GM18867 (cell line): ENCODE results near the gene GLI3.

Experiments used
- ATAC-seq: cut with Tn5 transposase; IDR thresholded peaks from one replicate; pipeline ENCODE4 v1.9.1; 2021; ENCODE audit warnings: mild to moderate bottlenecking, moderate library complexity; ENCODE audit not compliant: unreplicated experiment

GLI3 gene

GRCh38 chr7:42049761-42050160 is 187.2 kb downstream of the GLI3 start:
- ATAC-seq, result no peak

DNA sequence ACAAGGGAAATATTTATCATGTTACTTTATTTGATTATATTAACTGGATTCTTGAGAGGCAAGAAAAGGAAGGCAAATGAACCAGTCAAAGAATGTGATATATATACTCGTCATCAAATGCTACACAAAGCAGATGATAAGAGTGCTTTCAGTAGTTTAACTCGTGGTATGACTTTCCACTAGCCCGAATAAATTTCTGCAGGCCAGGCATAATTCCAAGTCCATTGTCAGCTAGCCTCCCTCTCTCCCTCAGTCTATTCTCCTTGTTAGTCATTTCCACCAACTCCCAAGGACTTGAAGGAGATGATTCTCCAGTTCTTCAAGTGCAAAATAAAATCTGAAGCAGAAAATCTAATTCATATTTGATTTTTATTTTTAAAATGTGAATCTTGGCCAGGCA is 190.5 kb downstream of the GLI3 start:
- ATAC-seq, result no peak

DNA sequence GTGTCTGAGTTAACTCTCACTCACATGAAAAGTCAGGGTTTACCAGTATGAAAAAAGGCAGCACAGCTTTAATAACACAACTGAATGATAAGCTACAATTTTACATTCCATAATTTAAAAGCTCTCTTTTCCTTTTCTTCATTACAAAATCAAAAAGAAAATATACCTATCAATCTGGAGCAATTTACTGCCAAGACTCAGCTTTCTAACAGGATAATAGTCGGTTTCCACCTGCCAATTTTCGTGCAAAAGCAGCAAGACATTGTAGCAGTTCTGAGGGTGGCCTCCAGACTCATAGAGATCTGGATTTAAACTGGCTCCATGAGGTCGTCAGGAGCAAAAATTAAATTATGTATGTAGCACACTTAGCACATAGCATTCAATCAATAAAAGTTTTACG is 191.0 kb downstream of the GLI3 start:
- ATAC-seq, result no peak

- ATAC-seq, result no peak
Measured at GRCh38 chr7:42039921-42040320, 197.1 kb downstream of the GLI3 start.

GRCh38 chr7:42035210-42035609 is 201.8 kb downstream of the GLI3 start:
- no peak for ATAC-seq

DNA sequence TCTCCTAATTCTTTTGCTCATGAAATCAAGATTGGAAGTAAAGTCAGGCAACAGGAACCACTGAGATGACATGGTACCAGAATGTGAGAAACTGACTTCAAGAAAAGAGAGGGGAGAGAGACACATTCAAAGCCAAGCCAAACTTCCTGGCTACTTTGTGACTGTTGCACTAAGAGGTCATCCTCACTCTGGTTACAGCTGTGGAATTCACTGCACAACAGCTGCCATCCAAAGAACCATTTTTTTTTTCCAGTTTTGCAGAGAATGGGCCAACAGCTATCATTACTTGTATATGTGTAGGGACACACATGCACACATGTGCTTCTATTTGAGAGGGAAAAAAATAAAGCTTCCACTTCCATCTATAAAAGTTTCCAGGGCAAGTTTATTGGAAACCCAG is 203.5 kb downstream of the GLI3 start:
- ATAC-seq, result no peak

DNA sequence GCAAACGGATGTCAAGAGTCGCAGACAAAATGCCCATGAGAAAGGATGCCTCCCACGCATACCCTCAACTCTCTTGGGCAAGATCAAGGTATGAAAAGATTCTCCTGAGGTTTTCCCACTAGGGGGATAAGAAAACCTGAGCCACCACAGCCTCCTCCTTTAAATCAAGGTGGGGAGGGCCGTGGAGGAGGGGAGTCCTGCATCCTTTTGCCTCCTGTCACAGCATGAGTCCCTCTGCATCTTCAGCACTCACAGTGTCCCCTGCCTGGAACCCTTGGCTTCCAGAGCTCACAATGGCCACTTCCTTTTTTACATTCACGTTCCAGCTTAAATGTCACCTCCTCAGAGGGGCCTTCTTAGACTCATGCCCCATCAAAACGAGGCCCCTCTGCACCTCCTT is 207.6 kb downstream of the GLI3 start:
- no peak for ATAC-seq

DNA sequence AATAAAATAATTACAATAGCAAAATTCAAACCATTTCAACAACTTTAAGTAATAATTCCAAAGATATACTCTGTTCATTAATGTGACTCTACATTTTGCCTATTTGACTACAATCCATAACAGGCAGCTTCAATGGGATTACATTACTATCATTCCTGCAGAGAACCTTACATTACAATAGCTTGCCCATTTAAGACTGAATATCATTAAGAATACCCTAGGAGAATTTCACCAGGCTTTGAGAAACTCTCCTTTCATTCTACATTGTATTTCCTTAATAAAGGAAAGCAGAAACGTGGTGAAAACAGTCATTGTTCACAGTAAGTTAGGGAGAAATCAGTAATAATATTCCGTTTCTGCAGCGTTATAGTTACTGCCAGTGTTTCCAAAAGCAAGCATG is 209.5 kb downstream of the GLI3 start:
- no peak for ATAC-seq

DNA sequence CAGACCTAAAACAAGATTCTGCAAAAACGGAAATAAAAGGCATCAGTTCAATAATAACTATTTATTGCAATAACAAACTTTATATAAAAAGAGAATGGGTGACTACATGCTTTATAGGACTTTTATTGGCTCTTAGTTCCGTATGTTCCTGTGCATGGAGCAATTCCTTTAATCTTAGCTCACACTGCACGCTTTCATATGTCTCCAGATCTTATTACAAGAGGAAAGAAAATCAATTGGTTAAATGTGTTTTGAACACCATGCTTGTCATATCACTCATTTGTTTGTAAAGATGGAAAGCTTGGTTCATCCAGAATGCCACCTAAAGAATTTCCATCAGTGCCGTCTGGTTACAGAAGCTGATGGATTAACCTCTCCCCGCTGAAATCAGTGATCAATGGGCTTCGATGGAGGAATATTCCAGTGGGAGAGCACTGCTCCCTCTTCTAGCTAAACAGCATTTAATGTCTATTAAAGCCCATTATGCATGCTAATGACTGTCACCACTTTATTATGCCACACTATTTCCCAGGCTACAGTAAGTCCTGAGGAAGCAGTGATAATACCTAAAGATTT is 210.3 kb downstream of the GLI3 start:
- no peak for ATAC-seq

- ATAC-seq, result peak; percentile 81
Measured at GRCh38 chr7:42025635-42026375, 211.2 kb downstream of the GLI3 start.

GRCh38 chr7:42024537-42024936 is 212.5 kb downstream of the GLI3 start:
- no peak for ATAC-seq

- no peak for ATAC-seq
Measured at GRCh38 chr7:42023262-42023661, 213.7 kb downstream of the GLI3 start.

- no peak for ATAC-seq
Measured at GRCh38 chr7:42022791-42023190, 214.2 kb downstream of the GLI3 start.

DNA sequence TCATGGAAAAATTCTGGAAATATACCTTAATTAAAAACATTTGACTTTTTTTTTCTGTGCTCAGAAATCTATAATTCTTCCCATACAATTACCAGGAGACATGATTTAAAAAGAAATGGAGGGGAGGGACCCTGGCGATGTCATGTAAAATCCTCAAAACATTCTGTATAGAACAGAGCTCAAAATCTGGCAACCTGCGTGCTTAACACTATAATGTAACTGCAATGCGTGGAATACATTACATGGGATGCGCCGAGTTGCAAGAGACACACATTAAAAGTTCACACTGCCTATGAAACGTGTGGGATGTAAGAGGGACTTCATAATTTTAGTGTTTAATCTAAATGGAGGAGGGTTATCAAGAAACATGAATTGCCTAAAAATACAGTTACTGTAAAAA is 215.0 kb downstream of the GLI3 start:
- no peak for ATAC-seq

GRCh38 chr7:42021631-42022030 is 215.4 kb downstream of the GLI3 start:
- ATAC-seq, result no peak

GRCh38 chr7:42020061-42020460 is 216.9 kb downstream of the GLI3 start:
- ATAC-seq, result no peak

DNA sequence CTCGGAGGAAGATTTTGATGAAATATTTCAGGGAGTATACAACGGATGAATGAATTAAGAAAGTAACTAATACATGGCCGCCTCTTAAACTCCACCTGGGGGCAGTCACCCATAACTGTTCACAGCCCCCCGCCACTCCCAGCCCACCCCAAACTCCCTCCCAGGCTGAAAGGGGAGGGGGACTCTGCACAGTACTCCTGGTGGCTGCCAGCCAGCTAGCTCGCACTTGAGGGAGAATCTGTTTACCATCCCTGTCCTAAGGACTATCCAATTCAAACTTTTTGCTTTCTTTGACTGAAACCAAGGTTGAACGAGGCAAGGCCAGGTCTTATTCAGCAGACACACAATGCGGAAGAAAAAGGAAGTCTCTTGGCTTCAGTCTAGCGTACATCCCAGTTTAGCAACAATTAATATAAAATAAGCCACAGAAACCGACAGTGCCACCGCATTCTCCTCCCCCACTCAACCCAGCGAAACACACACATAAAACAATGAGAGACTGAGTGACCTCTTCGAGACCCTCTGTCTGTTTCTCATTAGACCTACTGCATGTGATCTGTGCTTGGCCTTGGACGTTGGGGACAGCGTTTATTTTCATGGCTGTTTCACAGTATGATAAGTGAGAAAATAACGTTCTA is 219.5 kb downstream of the GLI3 start:
- peak; percentile 44 for ATAC-seq

DNA sequence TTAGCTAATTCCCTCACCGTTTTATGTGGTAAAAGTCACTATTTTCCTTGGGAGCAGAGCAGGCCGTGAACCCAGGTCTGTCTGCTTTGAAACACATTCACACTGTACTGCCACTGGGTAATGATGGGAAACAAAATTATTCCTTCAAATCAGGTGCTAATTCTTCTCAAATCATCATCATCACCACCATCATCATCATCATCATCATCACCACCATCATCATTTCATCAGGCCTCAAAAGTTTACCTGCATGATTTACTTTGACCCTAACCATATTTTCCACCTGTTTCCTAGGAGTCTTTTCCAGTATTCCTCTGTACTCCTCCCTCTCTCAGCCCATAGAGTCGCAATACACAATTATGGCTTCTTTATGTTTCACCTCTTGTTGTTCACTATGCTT is 220.5 kb downstream of the GLI3 start:
- ATAC-seq, result no peak

DNA sequence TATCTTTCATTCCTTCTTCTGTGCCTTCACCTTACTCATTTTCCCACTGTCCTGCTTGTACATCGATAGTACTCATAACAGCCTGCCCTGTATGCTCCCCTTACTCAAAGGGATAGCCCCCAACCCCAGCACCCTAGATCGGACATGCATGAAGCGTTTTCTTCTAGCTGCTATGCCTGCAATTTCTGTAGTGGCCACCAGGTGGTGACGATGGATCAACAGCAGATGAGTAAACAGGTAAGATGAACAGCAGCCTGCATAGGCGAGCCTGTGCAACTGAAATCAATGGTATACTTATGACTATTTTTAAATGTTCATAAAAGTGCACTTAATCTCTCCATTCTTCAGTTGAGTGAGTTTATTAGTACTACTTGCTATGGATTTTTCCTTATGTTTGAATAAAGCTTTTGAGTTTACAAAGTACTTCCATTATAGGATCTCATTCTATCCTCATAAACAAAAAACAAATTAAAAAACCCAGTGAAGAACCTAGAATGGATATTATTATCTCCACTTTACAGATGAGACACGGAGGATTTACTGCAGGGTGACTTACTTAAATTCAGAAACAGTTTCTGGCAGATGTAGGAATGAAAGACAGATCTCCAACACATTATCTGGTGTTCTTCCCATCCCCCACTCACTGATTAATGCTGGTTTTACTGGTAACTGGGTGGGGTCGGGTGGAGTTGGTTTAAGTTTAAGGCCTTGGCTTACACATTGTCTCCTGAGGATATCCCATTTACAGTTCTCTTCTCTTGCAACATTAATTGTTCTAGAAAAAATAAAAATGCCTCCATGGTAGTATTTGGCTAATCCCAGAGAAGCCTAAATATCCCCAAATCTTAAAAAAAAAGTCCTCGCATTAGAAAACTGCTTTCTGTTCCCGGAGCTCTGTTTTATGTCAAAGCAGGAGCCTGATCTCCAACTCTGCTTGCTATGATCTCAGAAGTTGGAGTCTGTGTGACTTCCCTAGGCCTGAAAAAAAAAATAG is 222.1 kb downstream of the GLI3 start:
- ATAC-seq, result no peak

GRCh38 chr7:42012786-42013360 is 224.1 kb downstream of the GLI3 start:
- no peak for ATAC-seq

DNA sequence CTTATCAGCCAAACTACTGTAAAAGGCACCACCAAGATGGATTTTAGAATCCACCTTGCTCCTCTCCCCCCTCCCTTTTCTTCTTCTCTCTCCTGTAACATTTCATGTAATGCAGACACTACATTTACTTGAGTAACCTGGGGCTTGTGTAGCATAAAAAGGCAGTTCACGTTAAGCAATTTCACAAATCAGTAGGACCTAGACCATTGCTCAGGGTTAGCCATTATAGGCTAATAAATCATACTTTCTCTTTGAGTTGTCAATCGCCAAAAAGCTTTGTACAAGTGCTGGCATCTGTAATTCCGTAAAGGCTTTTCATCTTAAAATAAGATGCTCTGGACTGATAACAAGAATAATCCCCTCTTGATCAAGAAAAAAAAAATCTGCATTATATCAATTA is 224.7 kb downstream of the GLI3 start:
- no peak for ATAC-seq
